GM19023 (cell line): Measurements from ENCODE around the gene RHBDF2.

ENCODE experiments used
- ATAC-seq: cut with Tn5 transposase; IDR thresholded peaks from one replicate; pipeline ENCODE4 v1.9.1; 2021; ENCODE audit warnings: mild to moderate bottlenecking, moderate library complexity; ENCODE audit not compliant: unreplicated experiment

Gene RHBDF2

GRCh38 chr17:76502341-76503211, 1.4 kb upstream of the RHBDF2 start:
- no peak for ATAC-seq

DNA sequence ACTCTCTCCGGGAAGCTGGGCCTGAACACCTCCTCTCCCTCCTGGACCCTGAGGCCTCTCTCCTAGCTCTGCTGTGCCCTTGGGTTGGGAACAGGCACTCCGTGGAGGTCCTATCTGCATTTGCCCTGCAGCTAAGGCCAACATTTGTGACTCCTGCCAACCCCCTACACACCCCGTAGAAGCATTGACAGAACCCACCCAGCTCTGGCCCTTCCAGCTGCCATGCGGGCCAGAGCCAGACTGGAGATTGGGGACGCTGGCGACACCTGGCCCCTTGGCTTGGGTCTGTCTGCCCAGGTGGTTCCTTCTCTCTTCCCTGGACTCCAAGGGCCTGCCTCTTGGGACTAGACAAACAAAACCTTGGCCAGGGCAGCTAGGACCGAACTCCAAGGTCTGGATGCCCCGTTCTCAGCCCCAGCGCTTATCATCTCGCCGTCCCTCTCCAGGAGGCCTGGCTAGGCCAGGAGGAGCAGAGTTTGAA, 644 bp upstream of the RHBDF2 start:
- no peak for ATAC-seq

- peak; percentile 2 for ATAC-seq
These were observed 541 bp downstream of the RHBDF2 start for GRCh38 chr17:76500747-76501017.

- no peak for ATAC-seq
These were observed 1.0 kb downstream of the RHBDF2 start for GRCh38 chr17:76500074-76500746.

- ATAC-seq = no peak
These were observed 2.0 kb downstream of the RHBDF2 start for GRCh38 chr17:76499267-76499667.

DNA sequence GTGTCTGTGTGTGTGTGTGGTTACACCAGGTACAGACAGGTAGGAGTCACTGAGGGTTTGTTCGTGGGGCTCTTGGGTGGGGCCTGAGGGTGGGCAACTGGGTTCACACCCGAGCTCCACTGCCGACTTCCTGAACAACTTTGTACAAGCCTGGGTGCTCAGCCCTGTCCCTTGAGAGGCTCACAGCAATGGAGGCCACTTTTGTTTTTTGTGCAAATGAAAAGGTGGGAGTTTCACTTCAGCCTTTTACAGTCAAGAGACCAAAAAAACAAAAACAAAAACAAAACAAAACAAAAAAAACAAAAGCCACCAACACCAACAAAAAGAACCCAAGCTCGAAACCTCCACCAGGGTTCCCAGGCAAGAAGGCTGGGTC, 2.4 kb downstream of the RHBDF2 start:
- no peak for ATAC-seq

GRCh38 chr17:76497979-76498875, 3.0 kb downstream of the RHBDF2 start:
- ATAC-seq = no peak

GRCh38 chr17:76497699-76497978, 3.6 kb downstream of the RHBDF2 start:
- ATAC-seq = no peak

DNA sequence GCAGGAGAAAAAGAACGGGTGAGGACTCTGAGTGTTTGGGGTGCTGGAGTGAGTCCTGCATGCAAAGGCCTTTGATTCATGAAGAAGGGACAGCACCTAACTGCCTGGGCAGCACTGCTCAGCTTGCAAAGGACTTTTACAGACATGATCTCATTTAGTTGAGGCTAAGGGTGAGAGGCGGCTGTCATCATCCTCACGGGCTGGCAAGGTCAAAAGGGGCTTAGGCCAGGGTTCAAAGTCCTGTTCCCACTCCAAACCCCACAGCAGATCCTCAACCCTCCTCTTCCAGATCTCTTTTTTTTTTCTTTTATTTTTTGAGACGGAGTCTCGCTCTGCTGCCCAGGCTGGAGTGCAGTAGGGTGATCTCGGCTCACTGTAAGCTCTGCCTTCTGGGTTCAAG, 4.8 kb downstream of the RHBDF2 start:
- ATAC-seq = no peak

DNA sequence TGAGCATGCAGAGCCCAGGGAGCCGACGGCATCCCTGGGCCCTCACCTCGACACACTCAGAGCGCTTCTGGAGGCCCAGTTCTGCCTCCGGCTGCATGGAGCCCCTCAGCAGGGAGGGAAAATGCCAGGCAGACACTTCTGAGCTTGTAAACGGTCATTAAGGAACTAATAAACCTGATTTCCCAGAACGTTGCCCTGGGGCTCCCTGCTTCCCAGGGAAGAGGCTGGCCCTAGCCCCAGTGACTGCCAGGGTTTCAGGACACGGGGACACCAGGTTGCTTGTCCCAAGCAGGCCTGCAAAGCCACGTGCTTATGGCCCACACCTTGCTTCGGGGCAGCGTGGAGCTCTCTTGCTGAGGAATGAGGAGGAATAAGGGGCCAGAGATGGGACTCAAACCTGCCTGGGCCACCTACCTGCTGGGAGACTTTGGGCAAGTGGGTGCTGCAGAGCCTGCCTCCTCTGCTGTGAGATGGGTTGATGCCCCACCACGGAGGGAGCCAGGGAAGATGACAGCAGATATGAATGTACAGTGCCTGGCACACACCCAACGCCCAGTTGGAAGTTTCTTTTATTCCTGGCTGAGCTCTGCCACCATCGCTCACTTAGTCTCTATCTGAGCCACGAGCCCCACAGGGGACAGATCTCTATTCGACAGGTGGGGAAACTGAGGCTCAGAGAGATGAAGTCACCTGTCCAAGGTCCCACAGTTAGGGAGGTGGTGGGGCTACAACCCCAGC, 5.4 kb downstream of the RHBDF2 start:
- no peak for ATAC-seq

DNA sequence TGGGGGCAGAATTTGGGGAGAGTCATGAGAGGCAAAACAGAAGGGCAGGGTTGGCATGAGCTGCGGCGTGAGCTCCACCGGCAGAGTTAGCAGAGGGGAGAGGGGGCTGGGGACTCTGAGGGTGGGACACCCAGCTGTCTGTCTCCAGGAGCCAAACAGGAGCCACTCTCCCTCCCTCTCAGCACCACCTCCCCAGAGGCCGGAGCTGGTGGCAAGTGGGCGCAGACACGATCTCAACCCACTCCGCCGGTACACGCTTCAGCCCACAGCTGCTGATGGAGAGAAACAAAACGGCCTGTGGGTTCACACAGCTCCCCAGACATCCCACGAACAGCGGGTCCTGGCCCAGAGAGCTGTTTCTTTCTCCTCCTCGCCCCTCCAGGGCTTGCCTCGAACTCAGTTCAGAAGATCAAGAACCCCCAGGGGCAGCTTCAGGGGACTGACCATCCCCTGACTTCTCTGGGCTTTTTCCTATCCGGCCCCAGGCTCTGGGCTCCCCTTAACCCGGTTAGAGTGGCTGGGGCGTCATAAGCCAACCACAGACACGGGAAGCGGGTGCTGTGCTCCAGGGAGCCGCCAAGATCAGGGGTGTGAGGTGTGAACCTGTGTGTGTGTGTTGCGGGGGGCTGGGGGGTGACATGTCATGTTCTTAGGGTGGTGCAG, 7.6 kb downstream of the RHBDF2 start:
- no peak for ATAC-seq

GRCh38 chr17:76492989-76493501, 8.2 kb downstream of the RHBDF2 start:
- peak; percentile 40 for ATAC-seq

DNA sequence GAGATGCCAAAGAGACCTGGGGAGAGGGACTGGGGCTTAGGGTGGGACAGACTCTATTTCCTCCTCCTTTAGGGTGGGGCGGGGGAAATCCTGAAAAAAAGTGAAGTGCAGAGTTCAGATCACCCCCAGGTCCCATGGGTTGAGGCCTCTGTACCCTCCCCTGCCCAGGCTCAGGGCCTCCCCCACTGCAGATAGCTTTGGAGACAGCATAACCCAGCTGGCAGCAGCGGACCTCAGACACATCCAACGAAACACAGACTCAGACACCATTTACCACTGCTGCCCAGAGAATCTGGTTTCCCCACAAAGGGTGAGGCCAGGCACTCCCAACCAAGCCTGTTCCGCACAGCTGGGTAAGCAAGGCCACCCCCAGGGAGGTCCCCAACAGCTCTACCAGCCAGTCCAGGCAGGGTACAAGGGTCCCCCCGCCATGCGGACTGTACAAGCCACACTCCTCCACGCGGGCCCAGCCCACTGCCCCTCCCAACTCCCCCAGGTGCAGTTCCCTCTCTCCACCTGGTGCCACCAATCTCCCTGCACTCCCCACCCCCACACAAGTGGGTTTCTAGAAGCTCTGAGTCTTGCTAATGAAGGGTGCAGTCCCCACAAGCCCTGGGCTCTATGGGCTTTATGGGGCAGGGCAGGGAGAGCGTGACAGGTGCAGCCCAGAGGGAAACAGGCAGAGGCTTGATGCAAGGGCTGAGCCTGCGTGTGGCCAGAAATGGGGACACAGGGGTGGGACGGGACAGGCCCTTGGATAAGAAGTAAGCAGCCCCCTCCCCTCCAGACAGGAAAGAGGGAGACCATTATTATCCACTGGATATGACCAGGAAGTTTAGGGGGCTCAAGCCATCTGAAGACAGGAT, 8.9 kb downstream of the RHBDF2 start:
- peak; percentile 44 for ATAC-seq

DNA sequence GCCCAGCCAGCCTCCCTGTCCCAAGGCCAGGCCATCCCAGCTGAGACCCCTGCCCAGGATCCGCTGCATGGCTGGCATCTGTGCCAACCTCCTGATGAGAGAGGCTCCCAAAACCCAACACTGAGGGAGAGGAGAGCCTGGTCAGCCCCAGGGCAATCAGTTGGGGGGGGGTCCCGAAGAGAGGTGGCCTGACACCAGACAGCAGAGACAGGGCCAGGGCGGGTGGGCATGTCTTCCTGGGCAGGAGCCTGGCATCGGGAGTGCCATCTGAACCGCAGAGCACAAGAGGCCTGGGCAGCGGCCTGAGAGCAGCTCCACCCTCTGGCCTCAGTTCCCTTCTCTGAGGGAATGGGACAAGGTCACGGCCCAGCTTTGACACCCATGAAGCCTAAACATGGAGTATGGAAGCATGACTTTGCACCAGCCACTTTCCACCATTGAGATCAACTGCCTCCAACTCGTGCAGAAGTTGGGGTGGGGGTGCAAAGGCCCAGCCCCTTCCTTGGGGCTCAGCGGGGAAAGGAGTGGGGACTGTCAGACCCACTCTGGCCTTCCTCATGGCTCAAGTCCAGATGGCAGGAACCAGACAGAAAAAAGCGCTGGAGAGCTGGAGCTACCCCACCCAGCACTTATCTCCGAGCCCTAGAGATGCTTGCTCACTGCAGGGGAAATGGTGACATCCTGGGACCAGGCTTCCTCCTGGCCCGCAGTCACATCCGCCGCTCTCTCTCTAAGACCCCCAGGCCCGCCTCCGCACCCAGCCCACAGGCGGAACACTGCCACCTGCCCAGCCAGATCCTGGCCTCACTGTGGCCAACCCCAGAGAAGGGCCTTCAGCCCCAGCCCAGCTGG, 9.7 kb downstream of the RHBDF2 start:
- ATAC-seq = no peak

GRCh38 chr17:76490112-76490710, 11.0 kb downstream of the RHBDF2 start:
- no peak for ATAC-seq

GRCh38 chr17:76487451-76488192, 13.6 kb downstream of the RHBDF2 start:
- no peak for ATAC-seq

- ATAC-seq = no peak
These were observed 15.7 kb downstream of the RHBDF2 start for GRCh38 chr17:76485569-76485968.
